H1 (cell line): ENCODE measurements around the gene RABL2A. TPM values are rescaled to one million over a fixed set of nuclear protein-coding genes. Genes with fewer than 3 reads are reported as not detected.
"Not testable (repeated sequence)": the region's sequence is repeated elsewhere in the genome, so short reads cannot be mapped to it uniquely, and the experiment has no call there.

Source experiments
- CTCF ChIA-PET: fragments of 300-600 bp; sonication (Branson Sonifier 250); formaldehyde crosslinking; loops from one replicate; lab custom pipeline; 2021; ENCODE audit not compliant: partially characterized antibody; lab: Charles Lee
- POLR2A ChIA-PET: fragments of 300-600 bp; sonication (Branson Sonifier 250); formaldehyde crosslinking; loops from one replicate; lab custom pipeline; 2021; ENCODE audit warnings: inconsistent platforms; ENCODE audit not compliant: partially characterized antibody; lab: Charles Lee
- DNase-seq, 2 experiments: peaks; one replicate each; pipeline versions ENCODE4 v3.0.0 to v3.0.0-alpha.2; 2010 to 2022; ENCODE audit warnings: low spot score in 2 of 2, low read depth in 1 of 2, mixed read lengths in 1 of 2
- FAIRE-seq: peaks from 2 replicates; lab custom pipeline; 2011; peaks lifted over from hg19 to GRCh38; lab: Jason Lieb, UNC
- H2AFZ ChIP-seq: 2 replicates; pipeline ENCODE4 v1.8.1; 2012; ENCODE audit warnings: low read length, inconsistent platforms
- H2AK5ac ChIP-seq: 2 replicates; pipeline ENCODE4 v1.6.1; 2013; ENCODE audit warnings: low read depth, low read length
- H2BK120ac ChIP-seq: replicated peaks from 2 replicates; pipeline ENCODE3; 2013; ENCODE audit warnings: low read depth, low read length, inconsistent platforms
- H2BK12ac ChIP-seq: 2 replicates; pipeline ENCODE4 v1.6.1; 2013; ENCODE audit warnings: low read depth, low read length
- H2BK15ac ChIP-seq: 2 replicates; pipeline ENCODE4 v1.6.1; 2013; ENCODE audit warnings: low read length
- H2BK20ac ChIP-seq: 2 replicates; pipeline ENCODE4 v1.6.1; 2013; ENCODE audit warnings: low read length
- H2BK5ac ChIP-seq: 2 replicates; pipeline ENCODE4 v1.6.1; 2013; ENCODE audit warnings: low read depth, low read length
- H3K14ac ChIP-seq: 2 replicates; pipeline ENCODE4 v1.6.1; 2013; ENCODE audit warnings: inconsistent platforms; ENCODE audit not compliant: insufficient read length
- H3K18ac ChIP-seq: 2 replicates; pipeline ENCODE4 v1.6.1; 2013; ENCODE audit warnings: low read length; ENCODE audit errors: extremely low read depth
- H3K23ac ChIP-seq: 2 replicates; pipeline ENCODE4 v1.6.1; 2013; ENCODE audit warnings: inconsistent platforms; ENCODE audit not compliant: insufficient read length
- H3K23me2 ChIP-seq: 2 replicates; pipeline ENCODE4 v1.6.1; 2013; ENCODE audit warnings: low read depth, low read length
- H3K27ac ChIP-seq: 2 replicates; pipeline ENCODE4 v1.6.1; 2011; ENCODE audit warnings: low read depth, low read length, inconsistent platforms
- H3K27me3 ChIP-seq, 4 experiments: replicated peaks in 1 of 4; 1 replicate in 1 of 4; 2 replicates in 3 of 4; pipeline versions ENCODE4 v1.6.1 to v1.8.1; 2011 to 2013; ENCODE audit warnings: low read length in 3 of 4, mild to moderate bottlenecking in 3 of 4, inconsistent platforms in 2 of 4, mixed read lengths in 2 of 4, moderate library complexity in 1 of 4; ENCODE audit not compliant: control insufficient read depth in 3 of 4, insufficient read depth in 3 of 4; ENCODE audit errors: extremely low read depth in 1 of 4
- H3K36me3 ChIP-seq, 4 experiments: 2 replicates each; pipeline versions ENCODE4 v1.6.1 to v1.8.1; 2011 to 2013; ENCODE audit warnings: mild to moderate bottlenecking in 4 of 4, low read length in 3 of 4, moderate library complexity in 2 of 4, control low read depth in 1 of 4, inconsistent platforms in 1 of 4; ENCODE audit not compliant: insufficient read depth in 4 of 4, control insufficient read depth in 2 of 4
- H3K4ac ChIP-seq: replicated peaks from 2 replicates; pipeline ENCODE3; 2013; ENCODE audit warnings: low read length, low read depth, mixed read lengths, inconsistent platforms; ENCODE audit not compliant: insufficient read length
- H3K4me1 ChIP-seq, 4 experiments: replicated peaks in 1 of 4; 1 replicate in 1 of 4; 2 replicates in 3 of 4; pipeline versions ENCODE4 v1.6.1 to v1.8.1; 2011 to 2013; ENCODE audit warnings: low read length in 3 of 4, inconsistent platforms in 2 of 4, mixed read lengths in 1 of 4; ENCODE audit not compliant: insufficient read depth in 4 of 4, control insufficient read depth in 3 of 4
- H3K4me2 ChIP-seq, 2 experiments: 2 replicates each; pipeline versions ENCODE4 v1.6.1 to v1.8.1; 2011 to 2013; ENCODE audit warnings: low read depth in 2 of 2, low read length in 2 of 2, control low read depth in 1 of 2, inconsistent platforms in 1 of 2, mild to moderate bottlenecking in 1 of 2; ENCODE audit not compliant: insufficient read depth in 1 of 2
- H3K4me3 ChIP-seq, 4 experiments: fragments of 200-600, 300-600 bp in 1 of 4; sonication (generic), shearing (Covaris generic), sonication (Bioruptor Twin) in 1 of 4; 2 replicates each; pipeline versions ENCODE4 v1.5.1 to v1.8.1; 2011 to 2016; ENCODE audit warnings: low read length in 4 of 4, low read depth in 3 of 4, control low read depth in 2 of 4, inconsistent platforms in 2 of 4, mild to moderate bottlenecking in 2 of 4, mixed read lengths in 1 of 4, moderate library complexity in 1 of 4; ENCODE audit not compliant: insufficient read depth in 2 of 4; ENCODE audit errors: extremely low read depth in 1 of 4
- H3K56ac ChIP-seq: replicated peaks from 2 replicates; pipeline ENCODE3; 2013; ENCODE audit warnings: low read depth, mild to moderate bottlenecking, mixed read lengths, low read length, inconsistent platforms; ENCODE audit not compliant: insufficient read length
- H3K79me1 ChIP-seq: 2 replicates; pipeline ENCODE4 v1.6.1; 2013; ENCODE audit warnings: low read depth, low read length, control low read depth
- H3K79me2 ChIP-seq, 2 experiments: 2 replicates each; pipeline versions ENCODE4 v1.6.1 to v1.8.1; 2012 to 2013; ENCODE audit warnings: low read length in 2 of 2, mild to moderate bottlenecking in 2 of 2, inconsistent platforms in 1 of 2; ENCODE audit not compliant: insufficient read depth in 2 of 2, control insufficient read depth in 1 of 2
- H3K9ac ChIP-seq, 4 experiments: replicated peaks in 1 of 4; 1 replicate in 1 of 4; 2 replicates in 3 of 4; pipeline versions ENCODE4 v1.6.1 to v1.8.1; 2011 to 2013; ENCODE audit warnings: low read depth in 3 of 4, low read length in 3 of 4, control low read depth in 2 of 4, mild to moderate bottlenecking in 2 of 4, moderate library complexity in 2 of 4, inconsistent platforms in 1 of 4; ENCODE audit errors: extremely low read depth in 1 of 4
- H3K9me3 ChIP-seq, 2 experiments: 2 replicates each; pipeline versions ENCODE4 v1.6.1 to v1.8.1; 2012 to 2013; ENCODE audit warnings: mild to moderate bottlenecking in 2 of 2, moderate library complexity in 2 of 2, control low read depth in 1 of 2, inconsistent platforms in 1 of 2, low read depth in 1 of 2, low read length in 1 of 2, mixed read lengths in 1 of 2; ENCODE audit not compliant: insufficient read depth in 2 of 2
- H4K20me1 ChIP-seq, 2 experiments: replicated peaks in 1 of 2; 2 replicates each; pipeline versions ENCODE3 to v1.8.1; 2011 to 2013; ENCODE audit warnings: inconsistent platforms in 2 of 2, low read length in 2 of 2, mild to moderate bottlenecking in 1 of 2; ENCODE audit not compliant: insufficient read depth in 2 of 2, control insufficient read depth in 1 of 2
- H4K5ac ChIP-seq: 2 replicates; pipeline ENCODE4 v1.6.1; 2013; ENCODE audit warnings: low read length, low read depth, mixed read lengths, inconsistent platforms; ENCODE audit not compliant: insufficient read length
- H4K8ac ChIP-seq: 2 replicates; pipeline ENCODE4 v1.8.0; 2013; ENCODE audit warnings: mild to moderate bottlenecking, moderate library complexity, low read length, inconsistent platforms; ENCODE audit not compliant: insufficient read depth; ENCODE audit errors: extremely low read depth
- H4K91ac ChIP-seq: replicated peaks from 2 replicates; pipeline ENCODE3; 2013; ENCODE audit warnings: low read length, mixed read lengths, inconsistent platforms; ENCODE audit not compliant: insufficient read length
- WGBS, 2 experiments: shearing (Covaris generic) in 1 of 2; methylation state at CpG; one replicate each; pipeline versions ENCODE4 v1.1.6 to v1.1.7; 2013 to 2015; ENCODE audit warnings: low lambda C conversion rate in 2 of 2, mixed read lengths in 2 of 2, inconsistent platforms in 1 of 2, low coverage in 1 of 2, missing lambda C conversion rate in 1 of 2; ENCODE audit not compliant: insufficient replicate concordance in 2 of 2, insufficient coverage in 1 of 2, insufficient read length in 1 of 2; ENCODE audit errors: extremely low coverage in 1 of 2, missing lambda C conversion rate in 1 of 2; 5-methylcytosine and 5-hydroxymethylcytosine counted together
- polyA plus RNA-seq, 7 experiments: library from polyadenylated mRNA; depleted of rRNA in 3 of 7; stranded (reverse) in 5 of 7; unstranded in 2 of 7; fragments of >200 nt in 5 of 7; fragments of 200-250 nt in 2 of 7; gene quantifications; 1 replicate in 5 of 7; 2 replicates in 1 of 7; 4 replicates in 1 of 7; pipeline versions ENCODE4 v1.2.1 to v1.2.3, GENCODE V29; 2011 to 2013; ENCODE audit warnings: missing spikeins in 2 of 7, mixed read lengths in 2 of 7
- total RNA-seq: library from RNA; stranded (reverse); fragmentation: NEBNext Ultra II Directional; extraction: Animal tissue kit (Norgen Biotek cat#: 25700); gene quantifications from 2 replicates; pipeline ENCODE4 v1.2.1, GENCODE V29; 2021

Gene RABL2A
- total and polyA plus RNA-seq, 2 of the 8 experiments (the other 6 are each of a cell fraction or from before 2014, with no cell fraction given) = 6.9 to 10.9 TPM

DNA sequence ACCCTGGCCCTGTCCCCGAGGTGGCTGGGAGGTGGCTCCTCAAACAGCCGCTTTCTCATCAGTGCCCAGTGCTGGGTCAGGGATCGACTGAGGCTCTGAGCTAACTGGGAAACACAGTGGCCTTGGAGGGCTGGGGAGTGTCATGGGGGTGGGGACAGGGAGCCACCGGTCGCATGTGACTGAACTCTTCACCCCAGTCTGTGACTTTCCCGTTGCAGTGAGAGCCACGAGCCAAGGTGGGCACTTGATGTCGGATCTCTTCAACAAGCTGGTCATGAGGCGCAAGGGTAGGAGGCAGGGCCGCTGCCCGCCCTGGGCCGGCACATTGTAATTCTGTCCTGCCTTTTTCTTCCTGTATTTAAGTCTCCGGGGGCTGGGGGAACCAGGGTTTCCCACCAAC is 28.9 kb upstream of the RABL2A start:
- H3K4ac ChIP-seq, H3K4me1 ChIP-seq, H3K23ac ChIP-seq, H3K36me3 ChIP-seq, H3K56ac ChIP-seq, H4K5ac ChIP-seq, POLR2A ChIA-PET, H3K4me3 ChIP-seq, CTCF ChIA-PET, H3K79me2 ChIP-seq, H2AFZ ChIP-seq, H3K79me1 ChIP-seq, H2BK20ac ChIP-seq, H4K91ac ChIP-seq, H2BK5ac ChIP-seq, H3K4me2 ChIP-seq, H4K8ac ChIP-seq, H3K14ac ChIP-seq, H3K23me2 ChIP-seq, H2AK5ac ChIP-seq, H3K27me3 ChIP-seq, DNase-seq, H2BK15ac ChIP-seq, H3K9me3 ChIP-seq, H4K20me1 ChIP-seq, H2BK12ac ChIP-seq, H3K18ac ChIP-seq, H2BK120ac ChIP-seq, FAIRE-seq, H3K27ac ChIP-seq, H3K9ac ChIP-seq: not testable (repeated sequence)
- 95% methylated on average over 7 of the region's 13 CpGs; no CpG with 5 or more reads in 1 of the 2 experiments for WGBS, 2 experiments

DNA sequence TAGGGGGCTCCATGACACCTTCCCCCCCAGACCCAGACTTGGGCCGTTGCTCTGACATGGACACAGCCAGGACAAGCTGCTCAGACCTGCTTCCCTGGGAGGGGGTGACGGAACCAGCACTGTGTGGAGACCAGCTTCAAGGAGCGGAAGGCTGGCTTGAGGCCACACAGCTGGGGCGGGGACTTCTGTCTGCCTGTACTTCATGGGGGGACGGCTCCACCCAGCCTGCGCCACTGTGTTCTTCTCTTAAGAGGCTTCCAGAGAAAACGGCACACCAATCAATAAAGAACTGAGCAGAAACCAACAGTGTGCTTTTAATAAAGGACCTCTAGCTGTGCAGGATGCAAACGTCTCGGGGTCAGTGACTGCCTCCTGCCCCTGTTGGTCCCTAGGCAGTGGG is 28.3 kb upstream of the RABL2A start:
- H3K14ac ChIP-seq, H3K9ac ChIP-seq, H2BK120ac ChIP-seq, H3K4me2 ChIP-seq, H4K5ac ChIP-seq, H2BK15ac ChIP-seq, H4K91ac ChIP-seq, H3K27ac ChIP-seq, H3K79me2 ChIP-seq, H3K4me1 ChIP-seq, H2AK5ac ChIP-seq, H2BK5ac ChIP-seq, H3K79me1 ChIP-seq, CTCF ChIA-PET, FAIRE-seq, H2AFZ ChIP-seq, H4K20me1 ChIP-seq, DNase-seq, H3K23ac ChIP-seq, H3K4ac ChIP-seq, H3K56ac ChIP-seq, H3K36me3 ChIP-seq, H3K4me3 ChIP-seq, H4K8ac ChIP-seq, H3K23me2 ChIP-seq, H3K27me3 ChIP-seq, POLR2A ChIA-PET, H2BK20ac ChIP-seq, H2BK12ac ChIP-seq, H3K18ac ChIP-seq: not testable (repeated sequence)
- H3K9me3 ChIP-seq = peaks cover 2 to 12% of the 10 kb centered on the region in 2 experiments; a peak in 3 of 4 replicates
- WGBS, 2 experiments = 84% methylated on average over 3 of the region's 9 CpGs; no CpG with 5 or more reads in 1 of the 2 experiments
